Activated naive CD4-positive, alpha-beta T cell treated with anti-CD3 and anti-CD28 coated beads, Interleukin-2, amount 10 ng/mL, durations not matched to agents 7 days and 5 days (primary cell): ENCODE data around the gene IDUA.

Source experiments
- CTCF ChIA-PET: fragments of 350-600 bp; sonication (Branson Sonifier 250); formaldehyde crosslinking; loops from one replicate; lab custom pipeline; 2021; ENCODE audit warnings: antibody characterized with exemption; lab: Charles Lee
- DNase-seq: peaks from one replicate; pipeline ENCODE4 v3.0.0-alpha.2; 2020
- H3K27ac Mint-ChIP-seq: one replicate; pipeline ENCODE4 v1.8.0; 2021; ENCODE audit warnings: mild to moderate bottlenecking, moderate library complexity, mixed read lengths
- H3K27me3 Mint-ChIP-seq: one replicate; pipeline ENCODE4 v1.8.0; 2021; ENCODE audit warnings: mild to moderate bottlenecking, mixed read lengths
- H3K36me3 Mint-ChIP-seq: one replicate; pipeline ENCODE4 v1.8.0; 2021; ENCODE audit warnings: mixed read lengths
- H3K4me1 Mint-ChIP-seq: one replicate; pipeline ENCODE4 v1.8.0; 2021; ENCODE audit warnings: mixed read lengths
- H3K4me3 Mint-ChIP-seq: one replicate; pipeline ENCODE4 v1.8.0; 2021; ENCODE audit warnings: mild to moderate bottlenecking, moderate library complexity, mixed read lengths
- H3K9me3 Mint-ChIP-seq: one replicate; pipeline ENCODE4 v1.8.0; 2021; ENCODE audit warnings: mixed read lengths

Gene IDUA

DNA sequence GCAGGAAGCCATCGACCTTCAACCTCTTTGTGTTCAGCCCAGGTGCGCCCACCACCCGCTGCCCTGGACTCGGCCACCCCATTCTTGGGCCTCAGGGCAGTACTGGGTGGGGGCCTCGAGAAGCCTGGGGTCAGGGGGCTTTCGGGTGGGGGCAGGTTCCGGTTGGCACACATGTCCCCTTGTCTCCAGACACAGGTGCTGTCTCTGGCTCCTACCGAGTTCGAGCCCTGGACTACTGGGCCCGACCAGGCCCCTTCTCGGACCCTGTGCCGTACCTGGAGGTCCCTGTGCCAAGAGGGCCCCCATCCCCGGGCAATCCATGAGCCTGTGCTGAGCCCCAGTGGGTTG lies 17.2 kb downstream of the IDUA start:
- Mint-ChIP-seq H3K4me1 (peaks cover 2% of the 10 kb centered on the region), H3K27me3 (peaks cover 85% of the 10 kb centered on the region), H3K4me3 (no peak overlapping the region), H3K27ac (no peak overlapping the region), H3K36me3 (no peaks in the 10 kb centered on the region), H3K9me3 (peaks cover 2% of the 10 kb centered on the region)
- CTCF ChIA-PET: no interaction called here
- no peak for DNase-seq

DNA sequence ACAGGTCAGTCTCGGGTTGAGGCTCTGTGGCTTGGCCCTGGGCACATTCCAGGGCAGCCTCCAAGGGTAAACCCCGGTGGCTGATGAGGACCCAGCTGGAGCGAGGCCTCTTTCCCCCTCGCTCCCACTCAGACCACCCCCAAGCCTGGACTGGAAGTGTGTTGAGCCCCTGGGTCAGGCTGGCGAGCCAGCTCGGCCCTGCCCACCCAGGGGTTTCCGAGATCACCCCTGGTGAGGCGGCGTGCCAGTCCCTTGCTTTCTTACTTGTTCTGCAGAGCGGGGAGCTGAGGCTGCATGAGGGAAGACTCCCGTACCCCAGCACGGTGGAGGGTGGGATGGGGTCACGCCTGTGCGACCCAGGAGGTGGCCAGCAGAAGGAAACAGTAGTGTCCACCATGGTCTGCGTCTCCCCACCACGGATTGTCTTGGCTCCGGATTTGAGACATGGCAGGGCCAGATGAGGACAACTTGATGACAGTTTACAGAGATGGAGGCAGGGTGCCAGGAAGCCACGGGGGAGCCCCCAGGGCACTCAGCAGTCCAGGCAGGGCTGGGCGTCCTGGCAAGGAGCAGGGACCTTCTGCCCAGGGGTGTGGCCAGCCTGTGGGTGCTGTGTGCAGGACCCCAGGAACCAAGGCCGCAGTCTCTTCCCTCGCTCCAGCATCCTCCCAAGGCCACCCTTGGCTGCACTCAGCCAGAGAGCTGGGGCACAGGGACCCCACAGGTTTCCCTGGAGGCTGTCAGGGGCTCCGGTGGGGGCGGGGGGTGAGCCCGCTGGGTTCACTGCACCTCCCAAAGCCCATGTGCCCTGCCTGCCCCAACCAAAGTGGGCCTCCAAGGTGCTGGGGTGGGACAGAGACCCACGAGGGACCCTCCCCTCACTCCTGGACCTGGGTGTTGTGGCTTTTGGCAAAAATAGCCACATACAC lies 18.0 kb downstream of the IDUA start:
- Mint-ChIP-seq H3K36me3 (no peaks in the 10 kb centered on the region), H3K4me3 (no peak overlapping the region), H3K27ac (no peak overlapping the region), H3K4me1 (peaks cover 4% of the 10 kb centered on the region), H3K27me3 (peaks cover 81% of the 10 kb centered on the region), H3K9me3 (peaks cover 2% of the 10 kb centered on the region)
- DNase-seq: no peak
- CTCF ChIA-PET: no interaction called here

DNA sequence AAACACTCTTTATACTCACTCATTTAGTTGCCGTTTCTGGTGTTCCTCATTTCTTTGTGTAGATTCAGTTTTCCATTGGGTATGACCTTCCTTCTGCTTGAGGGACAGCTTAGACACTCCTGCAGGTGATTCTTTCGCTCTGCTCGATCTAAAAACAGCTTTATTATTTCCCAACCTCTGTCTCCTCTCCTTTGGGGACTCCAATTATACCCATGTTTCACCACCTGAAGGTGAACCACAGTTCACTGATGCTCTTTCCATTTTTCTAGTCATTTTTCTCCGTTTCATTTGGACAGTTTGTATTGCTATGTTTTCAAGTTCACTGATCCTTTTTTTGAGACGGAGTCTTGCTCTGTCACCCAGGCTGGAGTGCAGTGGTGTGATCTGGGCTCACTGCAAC lies 20.0 kb downstream of the IDUA start:
- Mint-ChIP-seq H3K27me3 (peaks cover 65% of the 10 kb centered on the region), H3K4me3 (no peak overlapping the region), H3K27ac (no peak overlapping the region), H3K9me3 (peaks cover 2% of the 10 kb centered on the region), H3K4me1 (peaks cover 9% of the 10 kb centered on the region), H3K36me3 (no peaks in the 10 kb centered on the region)
- CTCF ChIA-PET: no interaction called here
- no peak for DNase-seq

DNA sequence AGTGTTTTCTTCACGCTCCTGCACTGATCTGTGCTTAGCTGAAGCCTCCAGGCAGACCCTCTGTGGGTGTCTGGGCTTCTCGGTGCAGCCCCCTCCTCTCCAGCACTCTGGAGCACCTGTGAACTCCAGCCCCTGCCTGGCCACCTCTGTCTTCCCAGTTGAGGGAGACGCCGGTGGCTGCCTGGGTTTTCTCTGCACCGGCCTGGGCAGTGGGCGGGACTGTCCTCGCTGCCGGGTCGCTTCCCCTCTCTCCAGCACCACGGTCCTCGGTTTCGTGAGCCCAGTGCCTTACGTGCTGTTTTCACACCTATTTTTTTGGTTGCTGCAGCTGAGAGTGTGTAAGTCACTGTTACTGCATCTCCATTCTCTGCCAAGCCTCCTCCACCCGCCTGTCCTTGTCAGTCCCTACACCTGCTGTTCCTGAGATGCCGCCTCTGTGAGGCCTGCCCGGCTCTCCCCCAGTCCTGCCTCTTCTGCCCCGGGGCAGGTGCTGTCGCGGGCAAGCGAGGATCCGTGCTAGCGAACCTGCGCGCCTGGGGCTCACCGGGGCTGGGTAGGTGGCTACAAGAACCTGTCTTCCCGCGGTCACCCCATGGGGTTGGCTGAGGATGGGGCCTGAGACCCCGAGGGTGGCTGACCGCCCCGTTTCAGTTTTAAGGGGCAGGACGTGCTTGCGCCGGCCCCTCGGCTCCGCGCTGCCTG lies 22.1 kb downstream of the IDUA start:
- peaks cover 2% of the 10 kb centered on the region for H3K9me3 Mint-ChIP-seq
- H3K36me3 Mint-ChIP-seq: no peaks in the 10 kb centered on the region
- no peak for DNase-seq
- peaks cover 14% of the 10 kb centered on the region for H3K4me1 Mint-ChIP-seq
- peak overlapping the region; percentile 67 for H3K4me3 Mint-ChIP-seq
- no peak overlapping the region for H3K27ac Mint-ChIP-seq
- CTCF ChIA-PET: interaction anchor here (1.2 kb wide), 1 partner anchor 11 kb away, joined by 3 read pairs; no protein-coding TSS in a partner anchor
- H3K27me3 Mint-ChIP-seq: peaks cover 56% of the 10 kb centered on the region

DNA sequence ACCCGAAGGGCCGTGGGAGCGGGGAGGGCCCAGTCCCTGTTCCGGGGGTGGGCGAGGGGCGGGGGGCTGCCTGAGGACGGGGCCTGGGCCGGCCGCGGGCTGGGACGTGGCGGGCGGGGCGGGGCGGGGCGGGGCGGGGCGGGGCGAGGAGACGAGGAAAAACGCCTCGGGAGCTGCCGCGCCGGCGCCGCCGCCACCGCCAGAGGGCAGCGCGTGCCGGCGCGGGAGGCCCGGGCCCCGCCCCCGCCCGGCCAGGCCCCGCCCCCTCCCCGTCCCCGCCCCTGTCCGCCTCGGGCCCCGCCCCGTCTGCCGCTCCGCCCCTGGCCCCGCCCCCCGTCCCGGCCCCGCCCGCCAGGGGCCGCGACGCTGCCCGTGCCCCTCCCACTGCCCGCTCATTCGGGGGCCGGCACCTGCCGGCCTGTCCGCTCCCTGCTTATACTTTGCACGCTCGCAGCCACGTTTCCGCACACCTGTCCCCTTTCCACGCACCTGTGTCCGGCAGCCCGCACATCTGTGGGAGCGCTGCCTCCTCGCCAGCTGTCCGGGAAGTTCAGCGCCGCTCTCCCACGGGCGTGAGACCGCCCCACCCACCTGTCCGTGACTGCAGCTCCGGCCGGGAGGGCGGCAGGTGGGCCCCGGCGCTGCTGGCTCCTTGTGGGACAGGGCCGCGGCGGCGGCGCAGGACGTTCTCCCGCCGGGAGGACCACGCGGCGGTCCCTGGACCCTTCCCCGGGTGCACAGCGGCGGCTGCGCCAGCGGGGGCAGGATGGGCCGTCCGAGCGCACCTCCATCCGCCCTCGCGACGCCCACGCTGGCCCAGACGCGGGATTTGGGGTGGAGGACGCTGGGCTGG lies 22.9 kb downstream of the IDUA start:
- Mint-ChIP-seq H3K27me3 (peaks cover 48% of the 10 kb centered on the region), H3K9me3 (peaks cover 2% of the 10 kb centered on the region), H3K36me3 (no peaks in the 10 kb centered on the region), H3K27ac (peak overlapping the region; percentile 94), H3K4me3 (peak overlapping the region; percentile 81), H3K4me1 (peaks cover 16% of the 10 kb centered on the region)
- CTCF ChIA-PET: interaction anchor here (0.8 to 1.2 kb wide), 2 partner anchors 11 to 122 kb away, joined by 3 read pairs; no protein-coding TSS in a partner anchor
- peak; percentile 79 for DNase-seq

DNA sequence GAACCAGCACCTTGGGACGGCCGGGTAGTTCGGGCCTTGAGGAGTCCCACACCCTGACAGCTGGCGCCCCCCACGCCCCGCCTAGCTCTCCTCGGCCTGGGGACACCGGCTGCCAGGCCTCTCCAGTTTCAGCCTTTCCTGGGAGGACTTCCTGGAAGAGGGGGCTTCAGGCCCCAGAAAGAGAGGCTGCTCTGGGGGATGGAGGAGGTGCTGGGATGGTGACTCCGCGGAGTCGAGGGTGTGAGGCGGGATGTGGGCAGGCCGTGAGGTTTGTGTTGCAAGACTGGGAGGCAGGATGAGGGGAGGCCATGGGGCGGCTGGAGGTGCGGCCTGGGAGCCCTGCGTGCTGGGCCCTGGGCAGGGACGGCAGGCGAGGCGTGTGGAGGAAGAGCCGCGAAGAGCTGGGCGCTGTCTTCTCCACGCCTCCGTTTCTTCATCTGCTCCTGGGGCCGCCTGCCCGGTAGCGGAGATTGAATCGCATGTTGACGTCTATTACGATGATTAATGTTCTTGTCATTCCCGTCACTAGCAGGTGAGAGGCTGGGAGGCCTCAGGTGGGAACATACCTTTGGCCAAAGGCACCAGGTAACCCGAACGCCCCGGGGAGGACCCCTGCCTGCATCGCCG lies 23.7 kb downstream of the IDUA start:
- Mint-ChIP-seq H3K27me3 (peaks cover 41% of the 10 kb centered on the region), H3K4me1 (peaks cover 16% of the 10 kb centered on the region), H3K4me3 (peak overlapping the region; percentile 81), H3K27ac (peak overlapping the region; percentile 94), H3K9me3 (peaks cover 2% of the 10 kb centered on the region), H3K36me3 (no peaks in the 10 kb centered on the region)
- CTCF ChIA-PET: interaction anchor here (0.8 kb wide), 1 partner anchor 121 kb away, joined by 3 read pairs; no protein-coding TSS in a partner anchor
- peak; percentile 83 for DNase-seq

DNA sequence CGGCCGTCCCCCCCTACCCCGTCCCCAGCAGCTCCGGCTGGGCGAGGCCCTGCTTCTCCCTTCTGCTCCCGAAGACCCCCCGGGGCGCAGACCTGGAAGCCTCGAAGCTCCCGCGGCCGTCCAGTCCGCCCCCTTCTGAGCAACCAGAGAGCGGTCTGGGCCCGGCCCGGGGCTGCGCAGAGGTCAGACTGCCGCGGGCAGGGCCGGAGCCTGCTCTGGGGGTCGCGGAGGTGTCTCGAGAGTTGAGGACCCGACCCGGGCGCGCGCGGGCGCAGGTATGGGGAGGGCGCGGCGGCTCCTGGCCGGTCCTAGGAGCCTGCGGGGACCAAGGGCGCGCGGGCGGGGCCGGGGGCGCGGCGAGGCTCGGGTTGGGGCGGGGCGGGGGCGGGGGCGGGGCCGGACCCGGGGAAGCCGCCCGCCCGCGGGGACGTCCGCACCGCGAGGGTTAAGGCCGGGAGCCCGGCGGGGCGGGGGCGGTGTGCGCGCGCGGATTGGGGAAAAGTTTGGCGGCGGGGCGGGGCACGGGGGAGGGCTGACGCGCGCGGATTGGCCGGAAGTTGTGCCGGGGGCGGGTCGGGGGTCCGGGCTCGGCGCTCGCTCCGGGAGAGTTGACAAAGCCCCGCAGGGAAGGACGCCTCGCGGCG lies 24.3 kb downstream of the IDUA start, which contains the start of gene FGFRL1:
TSS of gene FGFRL1 (plus strand) at position 605 of the 644 bp plus-strand sequence. CDS start 860 bp downstream, outside the sequence.
- H3K9me3 Mint-ChIP-seq: peaks cover 2% of the 10 kb centered on the region
- no peaks in the 10 kb centered on the region for H3K36me3 Mint-ChIP-seq
- H3K27me3 Mint-ChIP-seq: peaks cover 35% of the 10 kb centered on the region
- CTCF ChIA-PET: no interaction called here
- peak within 1 kb of the TSS; percentile 94 for H3K27ac Mint-ChIP-seq
- peak within 1 kb of the TSS; percentile 81 for H3K4me3 Mint-ChIP-seq
- peaks cover 16% of the 10 kb centered on the region for H3K4me1 Mint-ChIP-seq
- DNase-seq: peak; percentile 94

DNA sequence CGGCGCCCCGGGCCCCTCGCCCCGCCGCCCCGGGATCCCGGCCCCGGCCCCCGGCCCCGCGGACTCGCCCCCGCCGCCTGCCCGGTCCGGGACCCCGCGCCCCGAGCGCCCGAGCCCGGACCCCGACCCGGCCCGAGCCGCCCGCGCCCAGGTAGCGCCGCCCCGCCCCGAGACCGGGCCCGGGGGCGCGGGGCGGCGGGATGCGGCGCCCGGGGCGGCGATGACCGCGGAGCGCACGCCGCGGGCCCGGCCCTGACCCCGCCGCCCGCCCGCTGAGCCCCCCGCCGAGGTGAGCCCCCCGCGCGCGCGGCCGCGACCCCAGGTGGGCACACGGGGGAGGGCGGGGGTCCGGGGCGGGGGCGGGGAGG lies 24.8 kb downstream of the IDUA start:
- Mint-ChIP-seq H3K9me3 (peaks cover 2% of the 10 kb centered on the region), H3K27me3 (peaks cover 33% of the 10 kb centered on the region), H3K4me1 (peaks cover 16% of the 10 kb centered on the region), H3K4me3 (no peak overlapping the region), H3K27ac (no peak overlapping the region), H3K36me3 (no peaks in the 10 kb centered on the region)
- CTCF ChIA-PET: no interaction called here
- DNase-seq: no peak

DNA sequence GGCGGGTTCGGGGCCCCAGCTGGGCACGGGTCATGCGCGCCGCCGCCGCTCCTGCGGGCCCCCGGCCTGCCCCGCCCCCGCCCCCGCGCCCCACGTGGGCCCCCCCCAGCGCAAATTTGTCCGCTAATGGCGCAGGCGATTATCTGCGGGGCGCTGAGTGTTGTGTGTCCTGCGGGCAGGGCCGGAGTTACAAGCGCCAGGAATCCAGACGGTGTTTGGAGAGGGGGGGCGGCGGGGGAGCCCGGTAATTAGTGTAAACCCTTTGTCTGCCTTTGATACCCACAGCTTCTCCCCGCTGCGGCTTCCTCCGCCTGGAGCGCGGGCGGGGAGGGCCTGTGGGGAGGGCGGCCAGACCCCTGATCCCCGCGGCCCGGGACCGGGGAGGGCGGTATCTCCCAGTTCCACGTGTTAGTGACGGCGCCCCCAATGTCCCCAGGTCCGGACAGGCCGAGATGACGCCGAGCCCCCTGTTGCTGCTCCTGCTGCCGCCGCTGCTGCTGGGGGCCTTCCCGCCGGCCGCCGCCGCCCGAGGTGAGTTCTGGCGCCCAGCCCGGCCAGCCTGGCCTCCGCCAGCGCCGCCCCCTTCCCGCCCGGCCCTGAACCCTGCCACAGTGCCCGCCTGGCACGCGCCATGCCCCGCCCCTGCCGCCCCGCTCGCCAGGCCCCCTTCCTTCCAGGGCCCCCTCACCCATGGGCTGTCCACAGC lies 25.3 kb downstream of the IDUA start:
- Mint-ChIP-seq H3K9me3 (no peaks in the 10 kb centered on the region), H3K4me1 (peaks cover 16% of the 10 kb centered on the region), H3K4me3 (peak overlapping the region; percentile 69), H3K36me3 (no peaks in the 10 kb centered on the region), H3K27me3 (peaks cover 28% of the 10 kb centered on the region), H3K27ac (no peak overlapping the region)
- CTCF ChIA-PET: no interaction called here
- peak; percentile 56 for DNase-seq

DNA sequence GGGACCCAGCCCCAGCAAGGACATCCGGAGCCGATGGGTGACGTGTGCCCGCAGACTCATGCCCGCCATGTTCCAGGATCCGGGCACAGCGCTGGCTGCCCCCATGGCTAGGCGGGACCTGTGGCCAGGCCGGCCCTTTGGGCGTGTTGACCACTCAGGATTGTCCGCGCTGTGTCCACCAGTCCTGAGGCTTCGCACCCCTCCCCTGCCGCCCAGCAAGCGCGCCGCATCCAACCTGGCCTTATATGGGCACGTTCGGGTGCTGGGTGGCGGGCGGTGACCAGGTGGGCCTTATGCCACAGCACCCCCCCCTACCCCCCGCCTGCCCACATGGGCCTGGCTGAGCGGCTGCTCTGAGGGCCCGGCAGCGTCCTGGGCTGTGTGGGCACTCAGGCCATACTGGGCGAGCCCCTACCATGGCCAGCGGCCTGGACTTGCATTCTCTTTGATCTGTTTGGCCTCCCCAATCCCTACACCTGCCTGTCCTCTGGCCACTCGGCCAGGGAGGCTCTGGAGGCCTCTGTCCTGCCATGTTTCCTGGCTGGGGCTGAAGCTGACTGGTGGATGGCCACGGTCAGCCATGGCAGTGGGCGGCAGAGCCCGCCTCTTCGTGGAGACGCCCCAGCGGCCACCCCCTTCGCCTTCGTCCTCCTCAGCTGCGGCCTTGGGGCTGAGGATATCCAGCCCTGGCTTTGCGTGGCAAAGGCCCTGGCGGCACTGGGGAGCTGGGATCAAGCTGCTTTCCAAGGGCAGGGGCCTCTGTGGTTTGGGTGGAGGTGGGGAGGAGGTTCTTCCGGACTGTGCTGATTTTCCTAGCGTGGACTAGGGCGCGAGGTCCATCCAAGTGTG lies 26.6 kb downstream of the IDUA start:
- Mint-ChIP-seq H3K4me3 (peak overlapping the region; percentile 28), H3K36me3 (no peaks in the 10 kb centered on the region), H3K27ac (no peak overlapping the region), H3K4me1 (peaks cover 16% of the 10 kb centered on the region), H3K9me3 (no peaks in the 10 kb centered on the region), H3K27me3 (peaks cover 17% of the 10 kb centered on the region)
- CTCF ChIA-PET: no interaction called here
- no peak for DNase-seq

DNA sequence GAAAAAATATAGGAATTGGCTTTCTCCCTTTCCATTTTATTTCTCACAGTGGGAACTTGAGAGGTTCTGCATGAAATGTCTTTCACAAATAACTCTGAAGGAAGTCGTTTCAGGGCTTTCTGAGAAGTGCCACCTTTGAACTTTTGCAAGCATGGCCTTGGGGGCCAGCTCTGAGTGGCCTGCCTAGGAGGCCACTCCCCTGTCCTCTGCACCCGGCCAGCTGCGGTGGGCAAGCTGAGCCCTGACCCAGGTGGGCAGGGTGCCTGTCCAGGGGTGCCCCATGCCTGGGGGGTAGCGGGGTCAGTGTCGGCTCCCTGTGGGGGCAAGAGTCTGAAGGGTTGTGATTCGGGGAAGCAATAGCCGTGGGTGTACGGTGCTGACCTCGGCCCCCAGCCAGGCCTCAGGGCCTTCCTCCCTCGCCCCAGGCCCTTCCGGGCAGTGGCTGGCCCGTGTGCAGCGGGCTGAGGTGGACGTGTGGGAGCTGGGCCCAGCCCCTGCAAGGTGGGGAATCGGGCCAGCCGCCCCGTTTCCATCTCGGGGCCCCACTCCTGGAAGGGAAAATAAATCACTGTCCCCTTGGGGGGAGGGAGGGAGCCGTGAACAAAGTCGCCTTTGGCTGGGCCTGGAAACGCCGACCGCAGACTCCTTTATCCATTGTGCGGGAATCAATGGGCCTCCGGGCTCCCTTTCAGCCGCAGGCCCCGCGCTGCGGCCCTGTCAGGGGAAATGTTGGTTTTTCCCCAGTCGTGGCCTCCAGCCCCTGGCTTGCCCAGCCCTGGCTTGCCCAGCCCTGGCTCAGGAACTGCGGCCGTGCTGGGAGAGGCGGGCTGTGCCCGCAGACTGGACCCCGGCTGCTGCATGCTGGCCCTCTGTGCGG lies 27.7 kb downstream of the IDUA start:
- Mint-ChIP-seq H3K4me1 (peaks cover 13% of the 10 kb centered on the region), H3K27ac (no peak overlapping the region), H3K27me3 (peaks cover 8% of the 10 kb centered on the region), H3K4me3 (peak overlapping the region; percentile 24), H3K36me3 (no peaks in the 10 kb centered on the region), H3K9me3 (no peaks in the 10 kb centered on the region)
- CTCF ChIA-PET: no interaction called here
- DNase-seq: no peak
